Testis (tissue), 2 donors: ENCODE measurements around the gene TMEM109.

Experiments
- POLR2A ChIP-seq: fragments of 450-650 bp; IDR thresholded peaks from one replicate; pipeline ENCODE4 v1.6.1; 2017; ENCODE audit warnings: antibody characterized with exemption, mild to moderate bottlenecking, moderate library complexity
- TF ChIP-seq, protein P1 (sequence below), 3 experiments: fragments of 450-650 bp in 2 of 3; fragments of 200-600 bp in 1 of 3; sonication (generic) in 1 of 3; IDR thresholded peaks; one replicate each; pipeline ENCODE4 v1.5.1; 2016 to 2019; ENCODE audit warnings: antibody characterized with exemption in 3 of 3, mild to moderate bottlenecking in 2 of 3, moderate library complexity in 1 of 3

DNA sequence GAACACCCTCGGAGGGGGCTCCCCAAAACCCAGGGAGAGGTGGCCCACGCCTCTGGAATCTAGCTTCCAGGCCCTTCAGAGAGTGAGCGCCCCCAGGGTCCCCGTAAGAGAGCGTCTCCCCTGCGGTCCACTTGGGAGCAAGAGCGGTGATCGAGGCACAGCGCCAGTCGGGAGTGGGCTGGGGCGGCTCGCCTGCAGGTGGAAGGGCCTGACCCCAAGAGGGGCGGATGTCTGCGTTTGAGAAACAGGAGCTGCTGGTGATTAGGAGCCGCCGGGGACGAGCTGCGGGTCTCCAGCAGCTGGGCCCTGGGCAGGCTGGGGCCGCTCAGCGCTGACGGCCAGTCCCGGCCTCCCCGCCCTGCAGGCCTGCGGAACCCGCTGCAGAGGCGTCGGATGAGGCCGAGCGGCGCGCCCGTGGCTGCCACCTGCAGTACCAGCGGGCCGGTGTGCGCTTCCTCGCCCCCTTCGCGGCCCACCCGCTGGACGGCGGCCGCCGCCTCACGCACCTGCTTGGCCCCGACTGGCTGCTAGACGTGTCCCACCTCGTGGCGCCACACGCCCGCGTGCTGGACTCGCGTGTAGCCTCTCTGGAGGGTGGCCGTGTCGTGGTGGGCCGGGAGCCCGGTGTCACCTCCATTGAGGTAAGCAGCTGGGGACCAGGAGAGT is 20.3 kb downstream of the TMEM109 start:
- TF ChIP-seq, protein P1, sequence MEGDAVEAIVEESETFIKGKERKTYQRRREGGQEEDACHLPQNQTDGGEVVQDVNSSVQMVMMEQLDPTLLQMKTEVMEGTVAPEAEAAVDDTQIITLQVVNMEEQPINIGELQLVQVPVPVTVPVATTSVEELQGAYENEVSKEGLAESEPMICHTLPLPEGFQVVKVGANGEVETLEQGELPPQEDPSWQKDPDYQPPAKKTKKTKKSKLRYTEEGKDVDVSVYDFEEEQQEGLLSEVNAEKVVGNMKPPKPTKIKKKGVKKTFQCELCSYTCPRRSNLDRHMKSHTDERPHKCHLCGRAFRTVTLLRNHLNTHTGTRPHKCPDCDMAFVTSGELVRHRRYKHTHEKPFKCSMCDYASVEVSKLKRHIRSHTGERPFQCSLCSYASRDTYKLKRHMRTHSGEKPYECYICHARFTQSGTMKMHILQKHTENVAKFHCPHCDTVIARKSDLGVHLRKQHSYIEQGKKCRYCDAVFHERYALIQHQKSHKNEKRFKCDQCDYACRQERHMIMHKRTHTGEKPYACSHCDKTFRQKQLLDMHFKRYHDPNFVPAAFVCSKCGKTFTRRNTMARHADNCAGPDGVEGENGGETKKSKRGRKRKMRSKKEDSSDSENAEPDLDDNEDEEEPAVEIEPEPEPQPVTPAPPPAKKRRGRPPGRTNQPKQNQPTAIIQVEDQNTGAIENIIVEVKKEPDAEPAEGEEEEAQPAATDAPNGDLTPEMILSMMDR (IDR thresholded peaks at IDR 0.05) = no peak
- TF ChIP-seq POLR2A = no peak
